ENCODE results near the gene NAE1.

The NAE1 gene

DNA sequence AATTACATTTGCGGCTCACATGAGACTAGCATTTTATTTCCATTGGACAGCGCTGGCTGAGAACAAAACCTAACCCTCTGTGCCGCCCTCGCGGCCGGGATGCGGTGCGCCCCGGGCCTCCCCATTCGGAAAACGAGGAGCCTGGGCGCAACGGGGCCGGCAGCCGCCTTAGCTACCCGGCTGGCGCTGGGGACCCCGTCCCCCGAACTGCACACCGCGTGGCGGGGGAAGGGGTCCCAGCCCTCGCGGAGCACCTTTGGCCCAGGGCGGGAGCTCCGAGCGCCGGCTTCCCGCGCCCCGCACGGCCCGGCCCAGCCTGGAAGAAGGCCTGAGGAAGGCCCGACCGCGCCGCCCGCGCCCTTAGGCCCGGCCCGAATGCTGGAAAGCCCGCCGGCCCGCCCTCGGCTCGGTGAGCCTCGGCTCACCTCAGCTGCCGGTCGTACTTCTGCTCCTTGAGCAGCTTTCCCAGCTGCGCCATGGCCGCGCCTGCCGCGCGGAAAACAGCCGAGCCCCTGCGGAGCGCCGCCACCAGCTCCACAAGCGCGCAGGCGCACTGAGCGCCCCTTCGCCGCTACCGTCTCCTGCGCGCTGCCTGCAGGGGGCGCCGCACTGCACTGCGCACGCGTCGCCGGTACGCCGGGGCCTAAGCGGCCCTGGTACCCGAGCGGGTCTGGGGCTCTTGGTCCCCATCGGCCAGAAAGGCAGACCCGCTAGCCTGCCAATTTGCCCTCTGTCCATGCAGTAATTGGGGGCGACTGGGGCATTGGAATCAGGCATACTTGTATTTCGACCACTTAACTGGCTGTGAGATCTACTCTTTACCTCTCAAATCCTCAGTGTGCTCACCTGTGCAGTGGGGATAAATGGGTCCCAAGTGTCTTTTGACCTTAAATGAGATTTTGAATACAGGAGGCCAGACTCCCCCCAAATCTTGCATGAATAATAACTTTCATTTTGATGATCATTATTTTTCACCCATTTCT is at the start of gene NAE1:
Gene NAE1, minus strand, starts transcription at position 555 of the 983 bp plus-strand sequence. Its CDS starts 77 bp downstream, at position 478.
- peak within 1 kb of the TSS; percentile 68 to 94 for H3K27ac ChIP-seq
- DNase-seq (ENCODE audit: low spot score) = peak; percentile 80
- peak within 1 kb of the TSS; percentile 88 for H3K4me3 ChIP-seq
- peak; percentile 95 for TF ChIP-seq CTCF (IDR thresholded peaks at IDR 0.05)

- Histone ChIP-seq H3K27ac (no peak overlapping the region), H3K4me3 (no peak overlapping the region)
- TF ChIP-seq CTCF (IDR thresholded peaks at IDR 0.05) = no peak
- DNase-seq (ENCODE audit: low spot score) = no peak
Measured at GRCh38 chr16:66878067-66878466, 47.3 kb upstream of the NAE1 start.

GRCh38 chr16:66874079-66874775 is 43.5 kb upstream of the NAE1 start:
- no peak for TF ChIP-seq CTCF (IDR thresholded peaks at IDR 0.05)
- Histone ChIP-seq H3K4me3 (no peak overlapping the region), H3K27ac (peak overlapping the region in 1 of 2 donors; percentile 94)
- no peak for DNase-seq (ENCODE audit: low spot score)

GRCh38 chr16:66873685-66874055 is 42.9 kb upstream of the NAE1 start:
- Histone ChIP-seq H3K27ac (peak overlapping the region in 1 of 2 donors; percentile 94), H3K4me3 (peak overlapping the region; percentile 68)

DNA sequence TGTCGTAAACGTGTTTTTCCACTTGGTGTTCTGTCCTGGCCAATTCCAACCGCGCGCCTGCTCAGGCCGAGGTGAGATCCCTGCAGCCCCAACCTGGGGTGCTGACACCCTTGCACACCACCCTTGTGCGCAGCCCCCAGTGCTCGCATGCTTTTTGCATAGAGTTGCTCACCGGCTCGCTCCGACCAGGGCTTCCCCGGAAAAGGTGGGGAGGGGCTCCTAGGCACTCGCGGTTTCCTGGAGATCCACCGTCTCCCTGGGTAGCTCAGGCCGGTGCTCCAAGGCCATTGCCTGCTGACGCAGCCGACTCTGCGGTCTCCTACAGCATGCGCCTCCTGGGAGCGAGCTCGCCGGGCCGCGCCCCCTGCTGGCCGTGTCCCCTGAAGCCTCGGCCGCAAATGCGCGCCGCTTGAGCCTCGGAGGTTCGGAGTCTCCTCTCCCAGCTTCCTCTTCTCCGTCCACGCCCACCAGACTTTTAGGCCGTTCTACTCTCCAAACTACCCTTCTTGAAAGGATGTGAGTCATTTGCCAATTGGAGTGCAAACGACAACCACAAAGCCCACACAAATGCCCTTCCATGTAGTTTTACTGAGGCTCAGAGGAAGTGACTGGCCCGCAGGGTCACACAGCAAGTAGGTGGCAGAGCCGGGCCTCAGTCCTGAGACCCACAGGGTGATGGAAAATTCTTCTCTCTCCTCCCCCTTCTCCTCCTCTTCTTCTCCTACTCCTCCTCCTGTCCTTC is 42.3 kb upstream of the NAE1 start:
- TF ChIP-seq CTCF (IDR thresholded peaks at IDR 0.05) = peak; percentile 85
- H3K27ac ChIP-seq = peak overlapping the region; percentile 32 to 94

More at GRCh38 chr16:66873685-66874055, 42.9 kb upstream of the NAE1 start:
- DNase-seq (ENCODE audit: low spot score) = no peak
- TF ChIP-seq CTCF (IDR thresholded peaks at IDR 0.05) = no peak

DNA sequence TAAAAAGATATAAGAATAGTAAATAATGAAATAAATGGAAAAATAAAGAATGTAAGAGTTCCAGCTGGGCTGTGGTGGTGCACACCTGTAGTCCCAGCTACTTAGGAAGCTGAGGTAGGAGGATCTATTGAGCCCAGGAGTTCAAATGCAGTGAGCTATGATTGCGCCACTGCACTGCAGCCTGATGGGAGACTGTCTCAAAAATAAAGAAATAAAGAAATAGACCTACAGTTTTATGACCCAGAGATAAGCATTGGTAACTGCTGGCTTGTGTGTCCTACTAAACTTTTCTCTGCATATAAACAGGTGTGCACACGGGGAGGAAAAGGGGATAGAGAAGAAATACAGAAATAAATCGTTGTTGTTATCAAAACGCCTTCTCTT is 41.8 kb upstream of the NAE1 start:
- DNase-seq (ENCODE audit: low spot score) = no peak
- peak overlapping the region; percentile 32 to 94 for H3K27ac ChIP-seq
- H3K4me3 ChIP-seq = peak overlapping the region; percentile 68
- no peak for TF ChIP-seq CTCF (IDR thresholded peaks at IDR 0.05)

More for the DNA sequence above, 42.3 kb upstream of the NAE1 start:
- peak; percentile 93 for DNase-seq (ENCODE audit: low spot score)
- H3K4me3 ChIP-seq = peak overlapping the region; percentile 68

Measured in coronary artery (tissue), 2 donors.